IMR-90 (cell line): ENCODE data around the gene ODAM. TPM values are rescaled to one million over a fixed set of nuclear protein-coding genes. Genes with fewer than 3 reads are reported as not detected.

Source experiments
- ATAC-seq: fragments of 200-7000 bp; cut with Tn5 transposase; 2 replicates; pipeline ENCODE4 v1.9.1; 2020; ENCODE audit warnings: low read depth, mild to moderate bottlenecking, moderate library complexity
- BruUV-seq: library from RNA; stranded (reverse); fragments of 400-500 nt; replicated peaks from 2 replicates; lab custom pipeline; 2021; lab: Mats Ljungman, UMichigan
- CTCF ChIA-PET: fragments of 300-600 bp; formaldehyde crosslinking; extraction: SDS; loops from one replicate; lab custom pipeline; 2021; ENCODE audit warnings: antibody characterized with exemption; lab: Yijun Ruan, JAX
- POLR2A ChIA-PET: fragments of 300-600 bp; sonication (Branson Sonifier 250); formaldehyde crosslinking; loops from one replicate; lab custom pipeline; 2022; ENCODE audit warnings: antibody characterized with exemption; ENCODE audit not compliant: unreplicated experiment; lab: Charles Lee
- DNase-seq: peaks from one replicate; pipeline ENCODE4 v3.0.0; 2013
- H2AFZ ChIP-seq: replicated peaks from 2 replicates; pipeline ENCODE3; 2013; ENCODE audit warnings: low read length, mild to moderate bottlenecking; ENCODE audit not compliant: poor library complexity
- H2AK5ac ChIP-seq: 2 replicates; pipeline ENCODE4 v1.6.1; 2013; ENCODE audit warnings: low read depth, low read length, inconsistent platforms
- H2AK9ac ChIP-seq: replicated peaks from 2 replicates; pipeline ENCODE3; 2013; ENCODE audit warnings: mild to moderate bottlenecking, low read depth, low read length, moderate library complexity; ENCODE audit not compliant: poor library complexity
- H2BK120ac ChIP-seq: 2 replicates; pipeline ENCODE4 v1.6.1; 2013; ENCODE audit warnings: low read depth, low read length, inconsistent platforms
- H2BK15ac ChIP-seq: 3 replicates; pipeline ENCODE4 v1.6.1; 2013; ENCODE audit warnings: low read depth, low read length, inconsistent platforms
- H2BK20ac ChIP-seq: 2 replicates; pipeline ENCODE4 v1.6.1; 2013; ENCODE audit warnings: low read depth, mild to moderate bottlenecking, inconsistent platforms, low read length, moderate library complexity
- H2BK5ac ChIP-seq: 2 replicates; pipeline ENCODE4 v1.6.1; 2013; ENCODE audit warnings: mild to moderate bottlenecking, low read depth, low read length, inconsistent platforms; ENCODE audit not compliant: poor library complexity, severe bottlenecking
- H3K14ac ChIP-seq: replicated peaks from 2 replicates; pipeline ENCODE4 v1.6.1; 2013; ENCODE audit warnings: low read depth, low read length, inconsistent platforms
- H3K18ac ChIP-seq: 2 replicates; pipeline ENCODE4 v1.6.1; 2013; ENCODE audit warnings: low read depth, low read length, control low read depth
- H3K23ac ChIP-seq: 2 replicates; pipeline ENCODE4 v1.6.1; 2013; ENCODE audit warnings: low read depth, low read length, inconsistent platforms
- H3K27ac ChIP-seq: 2 replicates; pipeline ENCODE4 v1.5.1; 2013; ENCODE audit warnings: mild to moderate bottlenecking, control low read depth, low read length; ENCODE audit not compliant: insufficient read depth
- H3K27me3 ChIP-seq: 2 replicates; pipeline ENCODE4 v1.6.1; 2013; ENCODE audit warnings: low read length; ENCODE audit not compliant: control insufficient read depth, insufficient read depth
- H3K36me3 ChIP-seq: 2 replicates; pipeline ENCODE4 v1.6.1; 2013; ENCODE audit warnings: low read length, mixed read lengths; ENCODE audit not compliant: control insufficient read depth, insufficient read depth
- H3K4ac ChIP-seq: 2 replicates; pipeline ENCODE4 v1.6.1; 2013; ENCODE audit warnings: low read depth, low read length, inconsistent platforms
- H3K4me1 ChIP-seq: 2 replicates; pipeline ENCODE4 v1.6.1; 2013; ENCODE audit warnings: low read length, mixed read lengths; ENCODE audit not compliant: control insufficient read depth, insufficient read depth
- H3K4me2 ChIP-seq: 2 replicates; pipeline ENCODE4 v1.6.1; 2013; ENCODE audit warnings: low read depth, mild to moderate bottlenecking, control low read depth, low read length, moderate library complexity
- H3K4me3 ChIP-seq: 2 replicates; pipeline ENCODE4 v1.5.1; 2013; ENCODE audit warnings: low read depth, mild to moderate bottlenecking, control low read depth, low read length, moderate library complexity; ENCODE audit not compliant: insufficient read depth
- H3K56ac ChIP-seq: 2 replicates; pipeline ENCODE4 v1.6.1; 2013; ENCODE audit warnings: low read length, inconsistent platforms; ENCODE audit not compliant: insufficient read depth; ENCODE audit errors: extremely low read depth
- H3K79me1 ChIP-seq, 2 experiments: 2 replicates each; pipeline ENCODE4 v1.6.1; 2013; ENCODE audit warnings: low read length in 2 of 2, inconsistent platforms in 1 of 2, low read depth in 1 of 2
- H3K9ac ChIP-seq: 2 replicates; pipeline ENCODE4 v1.6.1; 2013; ENCODE audit warnings: low read depth, low read length, control low read depth
- H3K9me1 ChIP-seq: 2 replicates; pipeline ENCODE4 v1.6.1; 2013; ENCODE audit warnings: low read length, inconsistent platforms; ENCODE audit not compliant: insufficient read depth
- H3K9me3 ChIP-seq: 2 replicates; pipeline ENCODE4 v1.6.1; 2013; ENCODE audit warnings: low read length; ENCODE audit not compliant: control insufficient read depth, insufficient read depth
- H4K20me1 ChIP-seq: 2 replicates; pipeline ENCODE4 v1.6.1; 2013; ENCODE audit warnings: low read length, inconsistent platforms; ENCODE audit not compliant: insufficient read depth
- H4K5ac ChIP-seq: 2 replicates; pipeline ENCODE4 v1.6.1; 2013; ENCODE audit warnings: mild to moderate bottlenecking, low read depth, low read length, control low read depth
- H4K8ac ChIP-seq, 2 experiments: 2 replicates each; pipeline ENCODE4 v1.6.1; 2013; ENCODE audit warnings: low read depth in 2 of 2, low read length in 2 of 2, control low read depth in 1 of 2, inconsistent platforms in 1 of 2
- H4K91ac ChIP-seq: 2 replicates; pipeline ENCODE4 v1.6.1; 2013; ENCODE audit warnings: low read depth, low read length, inconsistent platforms; ENCODE audit not compliant: insufficient read depth
- CEBPB ChIP-seq: IDR thresholded peaks from 2 replicates; pipeline ENCODE4 v1.6.1; 2012; ENCODE audit warnings: low read depth, low read length, improper control_type of control experiment
- CHD1 ChIP-seq: IDR thresholded peaks from 2 replicates; pipeline ENCODE4 v1.6.1; 2012; ENCODE audit warnings: low read depth, low read length, improper control_type of control experiment
- CTCF ChIP-seq: conservative IDR thresholded peaks from 2 replicates; pipeline ENCODE4 v1.5.1; 2012; ENCODE audit warnings: mild to moderate bottlenecking, low read depth, low read length, improper control_type of control experiment
- FOS ChIP-seq: fragments of 150-350 bp; IDR thresholded peaks from 2 replicates; pipeline ENCODE4 v1.6.1; 2016; ENCODE audit warnings: low read depth, low read length
- MAFK ChIP-seq: IDR thresholded peaks from 2 replicates; pipeline ENCODE4 v1.6.1; 2012; ENCODE audit warnings: low read depth, low read length, improper control_type of control experiment
- MAZ ChIP-seq: IDR thresholded peaks from 2 replicates; pipeline ENCODE4 v1.6.1; 2012; ENCODE audit warnings: low read depth, mild to moderate bottlenecking, low read length, improper control_type of control experiment, moderate library complexity, borderline replicate concordance
- MXI1 ChIP-seq: IDR thresholded peaks from 2 replicates; pipeline ENCODE4 v1.6.1; 2012; ENCODE audit warnings: low read depth, mild to moderate bottlenecking, low read length, moderate library complexity, borderline replicate concordance
- NFE2L2 ChIP-seq: fragments of 150-350 bp; IDR thresholded peaks from 2 replicates; pipeline ENCODE4 v1.6.1; 2016; ENCODE audit warnings: low read depth, mild to moderate bottlenecking, low read length
- POLR2A ChIP-seq: IDR thresholded peaks from 2 replicates; pipeline ENCODE4 v1.6.1; 2012; ENCODE audit warnings: mild to moderate bottlenecking, low read depth, low read length
- RAD21 ChIP-seq: IDR thresholded peaks from 2 replicates; pipeline ENCODE4 v1.6.1; 2012; ENCODE audit warnings: low read length, improper control_type of control experiment
- RCOR1 ChIP-seq: IDR thresholded peaks from 2 replicates; pipeline ENCODE4 v1.6.1; 2012; ENCODE audit warnings: mild to moderate bottlenecking, low read length, improper control_type of control experiment; ENCODE audit not compliant: insufficient replicate concordance
- RFX5 ChIP-seq: IDR thresholded peaks from 2 replicates; pipeline ENCODE4 v1.8.0; 2012; ENCODE audit warnings: low read depth, mild to moderate bottlenecking, low read length, moderate library complexity
- SMC3 ChIP-seq: fragments of 150-350 bp; IDR thresholded peaks from 2 replicates; pipeline ENCODE4 v1.6.1; 2016; ENCODE audit warnings: low read depth, mild to moderate bottlenecking, antibody characterized with exemption, low read length, moderate library complexity
- USF2 ChIP-seq: fragments of 150-350 bp; IDR thresholded peaks from 2 replicates; pipeline ENCODE4 v1.6.1; 2017; ENCODE audit warnings: mild to moderate bottlenecking, antibody characterized with exemption, low read length, low read depth
- WGBS, 2 experiments: methylation state at CpG; one replicate each; pipeline versions ENCODE4 v1.1.5 to v1.1.7; 2013; ENCODE audit warnings: missing lambda C conversion rate in 2 of 2; ENCODE audit not compliant: insufficient read length in 1 of 2; ENCODE audit errors: extremely low coverage in 2 of 2; 5-methylcytosine and 5-hydroxymethylcytosine counted together
- dilution Hi-C: fragments of 300-500 bp; cut with HindIII; formaldehyde crosslinking; loops from one replicate; pipeline ENCODE4 v1.14.3; 2018; ENCODE audit warnings: low sequenced_read_pairs; ENCODE audit not compliant: unreplicated experiment
- in situ Hi-C: fragments of 300-500 bp; cut with MboI; formaldehyde crosslinking; loops from 3 replicates; pipeline ENCODE4 v1.14.3; 2019; ENCODE audit warnings: low sequenced_read_pairs, inconsistent platforms, mixed read lengths
- intact Hi-C: fragments of 100-400 bp; cut with micrococcal nuclease; formaldehyde crosslinking; loops from 2 replicates; pipeline ENCODE4 v1.10.0; 2022
- polyA plus RNA-seq, 3 experiments: library from polyadenylated mRNA; depleted of rRNA; stranded (reverse); fragments of >200 nt; gene quantifications; 2 replicates each; pipeline ENCODE4 v1.2.3, GENCODE V29; 2012; ENCODE audit warnings: low replicate concordance in 1 of 3
- total RNA-seq: library from RNA; depleted of rRNA; stranded (reverse); fragments of >200 nt; gene quantifications from 2 replicates; pipeline ENCODE4 v1.2.3, GENCODE V29; 2012
- TF ChIP-seq, protein P1 (sequence below): fragments of 150-350 bp; IDR thresholded peaks from 2 replicates; pipeline ENCODE4 v1.6.1; 2016; ENCODE audit warnings: low read depth, mild to moderate bottlenecking, low read length, moderate library complexity, borderline replicate concordance

ODAM gene
- total and polyA plus RNA-seq, 2 of the 4 experiments (the other 2 are of a cell fraction) = not detected

DNA sequence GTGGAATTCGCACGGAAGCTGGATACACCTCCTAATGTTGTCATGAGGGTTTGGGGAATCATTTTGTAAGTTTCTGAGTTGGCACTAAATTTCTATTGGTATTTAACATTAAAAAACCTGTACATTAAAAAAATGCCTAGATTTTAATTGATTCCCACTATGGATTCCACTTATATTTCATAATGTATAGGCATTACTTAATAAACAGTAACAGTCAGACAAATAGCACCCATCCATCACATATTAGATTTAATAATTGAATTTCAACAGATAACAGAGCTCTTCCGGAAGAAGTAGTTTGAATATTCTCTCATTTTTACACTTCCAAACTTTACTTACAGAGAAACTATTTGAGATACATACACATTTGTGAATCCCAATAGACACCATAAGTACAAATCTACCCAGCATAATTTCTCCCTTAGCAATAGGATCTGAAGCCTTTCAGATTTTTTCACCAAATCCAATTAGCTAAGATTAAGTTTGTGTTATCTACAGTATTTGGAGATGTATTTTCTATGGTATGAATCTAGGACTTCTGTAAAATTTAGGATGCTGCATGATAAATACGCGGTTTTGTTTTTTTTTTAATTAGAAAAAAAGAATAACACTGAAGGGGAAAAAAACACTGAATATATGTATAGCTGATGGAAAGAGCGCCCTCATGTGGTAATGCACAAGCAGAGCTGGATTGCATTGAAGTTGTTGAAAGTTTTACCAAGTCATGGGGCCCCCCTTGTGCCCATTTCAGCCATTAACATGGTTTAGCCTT, 12.2 kb upstream of the ODAM start:
- CTCF ChIA-PET = interaction anchor here (0.6 to 1.2 kb wide), 7 partner anchors 11 to 552 kb away, joined by 3 to 15 read pairs (median 4); partner anchors contain the start of gene ODAM
- WGBS, 2 experiments = 27% methylated on average over 2 of the region's 6 CpGs; no CpG with 5 or more reads in 1 of the 2 experiments
- H3K4me2 ChIP-seq = no peak overlapping the region
- TF ChIP-seq CHD1 = no peak
- TF ChIP-seq USF2 = no peak
- no peak for TF ChIP-seq MAZ
- no peak for TF ChIP-seq CEBPB
- peak; percentile 66 for TF ChIP-seq CTCF
- TF ChIP-seq RAD21 = peak; percentile 44
- peak; percentile 49 for TF ChIP-seq SMC3
- TF ChIP-seq RCOR1 = no peak
- TF ChIP-seq MXI1 = no peak
- TF ChIP-seq POLR2A = no peak
- TF ChIP-seq, protein P1, sequence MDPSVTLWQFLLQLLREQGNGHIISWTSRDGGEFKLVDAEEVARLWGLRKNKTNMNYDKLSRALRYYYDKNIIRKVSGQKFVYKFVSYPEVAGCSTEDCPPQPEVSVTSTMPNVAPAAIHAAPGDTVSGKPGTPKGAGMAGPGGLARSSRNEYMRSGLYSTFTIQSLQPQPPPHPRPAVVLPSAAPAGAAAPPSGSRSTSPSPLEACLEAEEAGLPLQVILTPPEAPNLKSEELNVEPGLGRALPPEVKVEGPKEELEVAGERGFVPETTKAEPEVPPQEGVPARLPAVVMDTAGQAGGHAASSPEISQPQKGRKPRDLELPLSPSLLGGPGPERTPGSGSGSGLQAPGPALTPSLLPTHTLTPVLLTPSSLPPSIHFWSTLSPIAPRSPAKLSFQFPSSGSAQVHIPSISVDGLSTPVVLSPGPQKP = no peak
- TF ChIP-seq MAFK = no peak
- no peak for TF ChIP-seq NFE2L2
- no peak for TF ChIP-seq RFX5
- no peak for TF ChIP-seq FOS

More for the DNA sequence above, 12.2 kb upstream of the ODAM start:
- Histone ChIP-seq H3K4ac (no peak overlapping the region), H3K9me3 (no peaks in the 10 kb centered on the region), H4K20me1 (no peaks in the 10 kb centered on the region), H3K14ac (no peak overlapping the region), H2AFZ (no peak overlapping the region), H3K9me1 (no peaks in the 10 kb centered on the region), H2BK15ac (no peak overlapping the region), H2AK9ac (no peak overlapping the region), H3K4me3 (no peak overlapping the region), H2AK5ac (no peak overlapping the region), H3K79me1 (no peaks in the 10 kb centered on the region), H3K4me1 (no peaks in the 10 kb centered on the region), H2BK20ac (no peak overlapping the region), H3K27me3 (no peaks in the 10 kb centered on the region), H2BK5ac (no peak overlapping the region), H3K18ac (no peak overlapping the region), H3K56ac (no peak overlapping the region), H3K36me3 (no peaks in the 10 kb centered on the region), H3K9ac (no peak overlapping the region), H4K8ac (no peak overlapping the region), H4K91ac (no peak overlapping the region), H3K23ac (no peak overlapping the region), H3K27ac (no peak overlapping the region), H4K5ac (no peak overlapping the region), H2BK120ac (no peak overlapping the region)
- peak; percentile 53; the same call in 1 of the 2 replicates for ATAC-seq
- dilution Hi-C loops (no loop called here), intact Hi-C loops (loop anchor here (1.0 to 5.0 kb wide), 3 partner anchors 287 to 496 kb away; no protein-coding TSS in a partner anchor), in situ Hi-C loops (loop anchor here (10.0 kb wide), 1 partner anchor 499 kb away; no protein-coding TSS in a partner anchor)
- DNase-seq = peak; percentile 48
- no TSS peak for BruUV-seq
- POLR2A ChIA-PET = no interaction called here
